GM21717 (cell line): ENCODE results near the gene CDHR5.

Source experiments
- ATAC-seq: cut with Tn5 transposase; IDR thresholded peaks from one replicate; pipeline ENCODE4 v1.9.1; 2021; ENCODE audit warnings: mild to moderate bottlenecking, moderate library complexity; ENCODE audit not compliant: unreplicated experiment

The CDHR5 gene

GRCh38 chr11:623999-624704 lies 603 bp downstream of the CDHR5 start:
- ATAC-seq: no peak

- no peak for ATAC-seq
Observed at GRCh38 chr11:623349-623869, 1.3 kb downstream of the CDHR5 start.

GRCh38 chr11:621838-622237 lies 2.9 kb downstream of the CDHR5 start:
- ATAC-seq: no peak

GRCh38 chr11:620935-621814 lies 3.6 kb downstream of the CDHR5 start:
- no peak for ATAC-seq

GRCh38 chr11:620201-620600 lies 4.6 kb downstream of the CDHR5 start:
- ATAC-seq: no peak

GRCh38 chr11:619628-620050 lies 5.1 kb downstream of the CDHR5 start:
- ATAC-seq: no peak

- ATAC-seq: no peak
Observed at GRCh38 chr11:618856-619627, 5.7 kb downstream of the CDHR5 start.

- ATAC-seq: no peak
Observed at GRCh38 chr11:617912-618682, 6.7 kb downstream of the CDHR5 start.

GRCh38 chr11:617199-617911 lies 7.4 kb downstream of the CDHR5 start:
- no peak for ATAC-seq

GRCh38 chr11:616320-617198 lies 8.2 kb downstream of the CDHR5 start:
- ATAC-seq: no peak

GRCh38 chr11:615504-616319 lies 9.0 kb downstream of the CDHR5 start, which contains the start of gene IRF7:
TSS of gene IRF7 (minus strand) at chr11:615950. CDS start at chr11:615364, 586 bp downstream.
- peak; percentile 75 for ATAC-seq

- ATAC-seq: peak; percentile 11
Observed at GRCh38 chr11:614623-615503, 9.9 kb downstream of the CDHR5 start.

GRCh38 chr11:614021-614622 lies 10.6 kb downstream of the CDHR5 start:
- no peak for ATAC-seq

GRCh38 chr11:613369-613968 lies 11.3 kb downstream of the CDHR5 start:
- ATAC-seq: no peak

- no peak for ATAC-seq
Observed at GRCh38 chr11:612961-613300, 11.8 kb downstream of the CDHR5 start.
